HK-2 (cell line): ENCODE measurements around the gene TSGA10IP.
"Not testable (repeated sequence)": the region's sequence is repeated elsewhere in the genome, so short reads cannot be mapped to it uniquely, and the experiment has no call there.

ENCODE experiments used
- DNase-seq: peaks from one replicate; pipeline ENCODE4 v3.0.0-alpha.2; 2018; ENCODE audit not compliant: unreplicated experiment

TSGA10IP gene

DNA sequence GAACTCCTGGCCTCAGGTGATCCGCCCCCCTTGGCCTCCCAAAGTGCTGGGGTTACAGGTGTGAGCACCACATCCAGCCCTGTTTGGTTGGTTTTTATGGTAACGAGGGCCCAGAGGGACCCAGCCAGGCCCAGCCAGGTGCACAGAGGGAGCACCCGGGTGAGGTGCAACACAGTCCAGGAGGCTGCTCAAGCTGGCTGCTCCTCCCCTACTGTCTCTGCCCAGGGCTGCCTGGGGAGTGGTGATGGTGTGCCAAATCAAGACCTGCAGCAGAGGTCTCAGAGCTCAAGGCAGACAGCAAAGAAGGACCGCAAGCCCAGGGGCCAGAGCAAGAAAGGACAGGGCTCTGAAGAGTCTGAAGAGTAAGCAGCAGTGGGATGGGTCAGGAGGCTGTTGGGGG, 1.4 kb downstream of the TSGA10IP start:
- DNase-seq = no peak

DNA sequence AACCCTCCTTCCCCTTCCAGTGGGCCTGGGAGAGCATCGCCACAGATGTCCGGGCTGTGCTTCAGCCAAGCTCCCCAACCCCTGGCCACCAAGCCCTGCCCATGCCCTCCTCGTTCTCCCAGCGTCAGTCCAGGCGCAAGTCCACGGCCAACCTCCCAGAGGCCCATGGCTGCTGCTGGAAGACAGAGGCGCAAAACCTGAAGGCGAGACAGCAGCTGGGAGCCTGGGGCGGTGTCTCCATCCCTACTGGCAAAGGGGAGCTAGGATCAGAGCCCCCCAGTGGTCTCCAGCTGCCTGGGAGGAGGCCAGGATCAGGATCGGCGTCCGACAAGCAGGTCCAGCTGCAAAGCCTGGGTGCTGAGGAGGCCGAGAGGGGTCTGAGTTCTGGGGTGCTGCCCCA, 1.9 kb downstream of the TSGA10IP start:
- no peak for DNase-seq

- no peak for DNase-seq
These were observed 2.4 kb downstream of the TSGA10IP start for GRCh38 chr11:65947603-65948125.

- DNase-seq = not testable (repeated sequence)
These were observed 5.4 kb downstream of the TSGA10IP start for GRCh38 chr11:65950711-65951110.

DNA sequence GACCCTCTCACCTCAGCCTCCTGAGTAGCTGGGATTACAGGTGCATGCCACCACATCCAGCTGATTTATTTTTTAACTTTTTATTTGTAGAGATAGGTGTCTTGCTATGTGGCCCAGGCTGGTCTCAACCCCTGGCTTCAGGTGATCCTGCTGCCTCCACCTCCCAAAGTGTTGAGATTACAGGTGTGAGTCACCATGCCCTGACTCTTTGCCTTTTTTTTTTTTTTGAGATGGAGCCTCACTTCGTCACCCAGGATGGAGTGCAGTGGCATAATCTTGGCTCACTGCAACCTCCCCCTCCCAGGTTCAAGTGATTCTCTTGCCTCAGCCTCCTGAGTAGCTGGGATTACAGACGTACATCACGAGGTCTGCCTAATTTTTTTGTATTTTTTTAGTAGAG, 6.4 kb downstream of the TSGA10IP start:
- not testable (repeated sequence) for DNase-seq

GRCh38 chr11:65952052-65952521, 6.8 kb downstream of the TSGA10IP start:
- DNase-seq = no peak

- no peak for DNase-seq
These were observed 8.2 kb downstream of the TSGA10IP start for GRCh38 chr11:65953471-65953870.

DNA sequence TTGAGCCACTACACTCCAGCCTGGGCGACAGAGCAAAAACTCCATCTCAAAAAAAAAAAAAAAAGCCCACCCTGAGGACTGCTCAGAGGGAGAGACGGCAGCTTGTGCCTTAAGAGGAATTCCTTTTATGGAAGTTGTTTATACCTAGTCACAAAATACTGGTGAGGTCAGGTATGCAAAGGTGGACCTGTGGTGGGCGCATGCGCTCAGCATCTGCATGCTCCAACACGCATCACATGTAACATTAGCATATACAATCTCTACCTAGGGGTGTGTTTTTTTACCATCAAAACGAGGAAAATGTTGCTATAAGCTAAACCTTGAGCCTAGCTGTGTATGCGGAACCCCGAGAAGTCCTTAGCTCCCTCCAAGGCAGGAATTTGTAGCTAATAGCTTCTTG, 9.5 kb downstream of the TSGA10IP start:
- no peak for DNase-seq

DNA sequence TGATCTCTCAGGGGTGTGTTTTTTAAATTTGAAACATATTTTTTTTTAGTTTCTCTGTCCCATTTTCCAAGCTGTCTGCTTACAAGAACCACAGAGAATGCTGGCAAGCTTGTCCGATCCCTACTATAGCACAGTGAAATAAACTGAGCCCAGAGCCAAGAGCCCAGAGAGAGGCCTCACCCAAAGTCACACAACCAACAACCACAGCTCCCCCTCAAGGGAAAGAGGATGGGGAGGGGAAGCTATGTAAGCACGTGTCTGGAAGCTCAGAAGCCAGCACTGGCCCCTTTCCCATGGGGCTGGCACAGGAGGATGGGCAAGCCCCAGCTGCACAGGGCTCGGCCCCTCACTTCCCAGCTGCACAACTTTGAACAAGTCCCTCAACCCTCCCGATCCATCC, 13.0 kb downstream of the TSGA10IP start:
- no peak for DNase-seq

DNA sequence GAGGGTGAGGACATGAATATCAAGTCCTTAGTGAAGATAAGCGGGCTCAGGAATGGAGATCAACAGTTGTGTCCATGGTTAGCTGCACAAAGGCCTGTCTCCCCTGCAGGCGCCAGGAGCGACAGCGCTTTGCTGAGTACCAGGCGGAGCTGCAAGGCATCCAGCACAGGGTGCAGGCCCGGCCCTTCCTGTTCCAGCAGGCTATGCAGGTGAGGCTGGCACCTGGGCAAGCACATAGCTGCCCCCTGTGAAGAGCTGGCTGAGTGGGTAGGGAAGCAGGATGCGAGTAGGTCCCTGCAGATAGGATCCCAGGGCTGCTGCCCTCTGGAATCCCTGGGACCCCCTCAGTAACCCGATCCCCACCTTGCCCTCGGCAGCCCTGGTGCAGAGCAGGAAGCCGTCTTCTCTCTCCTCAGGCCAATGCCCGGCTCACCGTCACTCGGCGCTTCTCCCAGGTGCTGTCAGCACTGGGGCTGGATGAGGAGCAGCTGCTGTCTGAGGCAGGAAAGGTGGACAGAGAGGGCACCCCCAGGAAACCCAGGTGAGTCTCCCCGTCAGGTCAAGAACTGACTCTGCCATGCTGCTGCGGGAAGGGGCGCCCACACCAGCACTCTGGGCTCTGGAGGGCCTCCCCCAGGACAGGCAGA, 13.6 kb downstream of the TSGA10IP start:
- DNase-seq = no peak

DNA sequence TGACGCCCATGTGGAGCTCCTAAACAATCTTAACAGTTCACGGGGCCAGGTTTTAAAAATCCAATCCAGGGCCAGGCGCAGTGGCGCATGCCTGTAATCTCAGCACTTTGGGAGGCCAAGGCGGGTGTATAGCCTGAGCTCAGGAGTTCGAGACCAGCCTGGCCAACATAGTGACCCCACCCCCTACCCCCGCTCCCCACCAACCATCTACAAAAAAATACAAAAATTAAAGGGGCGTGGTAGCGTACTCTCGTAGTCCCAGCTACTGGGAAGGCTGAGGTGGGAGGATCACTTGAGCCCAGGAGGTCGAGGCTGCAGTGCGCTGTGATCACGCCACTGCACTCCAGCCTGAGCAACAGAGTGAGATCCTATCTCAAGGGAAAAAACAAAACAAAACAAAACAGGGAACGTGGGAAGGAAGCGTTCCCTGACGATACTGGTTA, 15.6 kb downstream of the TSGA10IP start:
- DNase-seq = no peak

DNA sequence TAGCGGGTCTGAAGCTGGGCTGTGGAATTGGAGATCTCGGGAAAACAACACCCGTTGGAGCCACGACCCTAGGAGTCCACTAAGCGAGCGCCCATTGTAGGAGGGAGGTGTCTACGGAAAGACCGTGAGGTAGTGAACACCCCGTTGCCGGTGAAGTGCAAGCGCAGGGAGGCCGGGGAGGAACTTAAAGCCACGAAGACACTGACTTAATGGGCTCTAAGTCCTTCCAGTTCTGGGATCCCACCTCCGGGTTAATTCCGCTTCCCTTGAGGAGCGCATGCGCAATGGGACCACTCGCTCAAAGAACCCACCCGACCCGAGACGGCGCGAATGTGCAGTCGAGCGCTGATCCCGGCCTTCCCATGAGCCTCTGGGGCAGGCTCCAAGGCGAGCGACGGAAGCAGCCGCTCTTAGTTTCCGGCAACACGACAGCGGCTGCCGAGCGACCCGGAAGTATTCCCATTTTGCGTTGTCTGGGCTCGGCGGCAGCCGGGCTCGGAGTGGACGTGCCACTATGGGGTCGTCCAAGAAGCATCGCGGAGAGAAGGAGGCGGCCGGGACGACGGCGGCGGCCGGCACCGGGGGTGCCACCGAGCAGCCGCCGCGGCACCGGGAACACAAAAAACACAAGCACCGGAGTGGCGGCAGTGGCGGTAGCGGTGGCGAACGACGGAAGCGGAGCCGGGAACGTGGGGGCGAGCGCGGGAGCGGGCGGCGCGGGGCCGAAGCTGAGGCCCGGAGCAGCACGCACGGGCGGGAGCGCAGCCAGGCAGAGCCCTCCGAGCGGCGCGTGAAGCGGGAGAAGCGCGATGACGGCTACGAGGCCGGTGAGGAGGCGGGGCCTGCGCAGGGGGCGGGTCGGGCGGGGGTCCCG, 16.2 kb downstream of the TSGA10IP start, which contains the start of gene SART1:
Gene SART1 (plus strand): TSS at position 468 of the 874 bp plus-strand sequence. CDS start 47 bp downstream, at position 515.
- peak; percentile 93 for DNase-seq

DNA sequence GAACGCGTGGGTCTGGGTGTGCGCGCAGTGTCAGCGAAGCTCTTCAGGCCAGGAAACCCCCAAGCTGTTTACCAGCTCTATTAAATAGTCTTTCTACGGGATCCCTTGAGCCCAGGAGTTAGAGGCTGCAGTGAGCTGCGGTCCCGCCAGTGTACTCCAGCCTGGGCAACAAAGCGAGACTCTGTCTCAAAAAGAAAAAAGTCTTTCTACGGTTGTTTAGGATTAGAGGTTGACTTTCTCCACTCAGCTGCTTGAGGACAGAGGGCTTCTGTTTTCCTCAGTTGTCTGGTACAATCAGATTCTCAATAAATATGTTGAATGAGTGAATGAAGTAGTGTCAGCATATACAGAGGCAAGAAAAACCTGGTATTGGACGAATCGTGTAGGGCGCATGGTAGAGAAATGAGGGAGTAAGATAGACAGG, 16.9 kb downstream of the TSGA10IP start:
- DNase-seq = no peak

- DNase-seq = no peak
These were observed 19.6 kb downstream of the TSGA10IP start for GRCh38 chr11:65964906-65965305.

DNA sequence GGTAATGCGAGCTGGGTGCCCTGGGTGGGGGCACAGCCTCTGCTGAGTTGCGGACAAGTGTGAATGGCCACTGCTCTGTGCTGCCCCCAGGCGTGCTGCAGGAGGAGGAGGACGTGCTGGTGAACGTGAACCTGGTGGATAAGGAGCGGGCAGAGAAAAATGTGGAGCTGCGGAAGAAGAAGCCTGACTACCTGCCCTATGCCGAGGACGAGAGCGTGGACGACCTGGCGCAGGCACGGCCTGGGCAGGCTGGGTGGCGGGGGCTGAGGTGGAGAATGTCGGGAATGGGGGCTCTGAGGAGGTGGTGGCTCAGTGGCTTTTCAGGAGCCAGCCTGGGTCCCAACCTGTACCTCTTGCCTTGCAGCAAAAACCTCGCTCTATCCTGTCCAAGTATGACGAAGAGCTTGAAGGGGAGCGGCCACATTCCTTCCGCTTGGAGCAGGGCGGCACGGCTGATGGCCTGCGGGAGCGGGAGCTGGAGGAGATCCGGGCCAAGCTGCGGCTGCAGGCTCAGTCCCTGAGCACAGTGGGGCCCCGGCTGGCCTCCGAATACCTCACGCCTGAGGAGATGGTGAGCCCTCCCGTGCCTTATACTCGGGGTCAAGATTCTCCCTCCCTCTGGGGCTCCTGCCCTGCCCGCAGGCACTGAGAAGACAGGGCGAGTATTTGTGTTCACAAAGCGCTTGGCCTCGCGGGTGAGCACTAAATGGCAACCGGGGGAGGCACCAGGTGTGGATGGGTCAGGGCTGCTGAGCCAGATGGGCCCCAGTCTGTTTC, 20.9 kb downstream of the TSGA10IP start:
- no peak for DNase-seq

DNA sequence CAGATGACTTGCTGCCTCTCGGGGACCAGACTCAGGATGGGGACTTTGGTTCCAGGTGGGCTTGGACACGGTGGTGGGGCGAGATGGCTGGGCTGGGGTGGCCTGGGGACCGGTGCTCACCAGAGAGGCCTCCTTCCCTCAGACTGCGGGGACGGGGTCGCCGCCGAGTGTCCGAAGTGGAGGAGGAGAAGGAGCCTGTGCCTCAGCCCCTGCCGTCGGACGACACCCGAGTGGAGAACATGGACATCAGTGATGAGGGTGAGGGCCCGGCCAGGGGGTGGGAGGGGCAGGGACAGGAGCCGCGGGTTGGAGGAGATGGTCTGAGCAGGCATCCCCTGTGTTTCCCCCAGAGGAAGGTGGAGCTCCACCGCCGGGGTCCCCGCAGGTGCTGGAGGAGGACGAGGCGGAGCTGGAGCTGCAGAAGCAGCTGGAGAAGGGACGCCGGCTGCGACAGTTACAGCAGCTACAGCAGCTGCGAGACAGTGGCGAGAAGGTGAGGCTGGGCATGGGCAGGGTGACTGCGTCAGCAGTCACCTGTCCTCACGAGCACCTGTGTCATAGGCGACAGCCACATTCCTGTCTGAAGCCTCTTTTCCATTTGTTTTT, 22.2 kb downstream of the TSGA10IP start:
- no peak for DNase-seq

- no peak for DNase-seq
These were observed 23.6 kb downstream of the TSGA10IP start for GRCh38 chr11:65968600-65969482.

DNA sequence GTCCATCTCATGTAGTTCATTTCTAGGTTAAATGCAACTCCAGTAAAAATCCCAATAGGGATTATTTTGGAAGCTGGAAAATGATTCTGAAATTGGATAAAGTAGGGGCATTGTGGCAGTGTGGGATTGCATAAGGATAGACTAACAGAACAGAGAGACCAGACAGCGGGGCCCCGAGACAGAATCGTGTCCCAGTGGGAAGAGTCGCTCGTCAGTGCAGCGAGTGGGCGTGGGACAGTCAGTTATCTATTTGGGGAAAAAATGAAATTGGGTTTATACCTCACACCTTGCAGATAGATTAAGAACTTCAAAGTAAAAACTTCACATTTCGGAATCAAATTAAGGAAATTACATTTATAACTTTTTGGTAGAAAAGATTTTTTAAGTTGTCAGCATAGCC, 26.8 kb downstream of the TSGA10IP start:
- DNase-seq = no peak

DNA sequence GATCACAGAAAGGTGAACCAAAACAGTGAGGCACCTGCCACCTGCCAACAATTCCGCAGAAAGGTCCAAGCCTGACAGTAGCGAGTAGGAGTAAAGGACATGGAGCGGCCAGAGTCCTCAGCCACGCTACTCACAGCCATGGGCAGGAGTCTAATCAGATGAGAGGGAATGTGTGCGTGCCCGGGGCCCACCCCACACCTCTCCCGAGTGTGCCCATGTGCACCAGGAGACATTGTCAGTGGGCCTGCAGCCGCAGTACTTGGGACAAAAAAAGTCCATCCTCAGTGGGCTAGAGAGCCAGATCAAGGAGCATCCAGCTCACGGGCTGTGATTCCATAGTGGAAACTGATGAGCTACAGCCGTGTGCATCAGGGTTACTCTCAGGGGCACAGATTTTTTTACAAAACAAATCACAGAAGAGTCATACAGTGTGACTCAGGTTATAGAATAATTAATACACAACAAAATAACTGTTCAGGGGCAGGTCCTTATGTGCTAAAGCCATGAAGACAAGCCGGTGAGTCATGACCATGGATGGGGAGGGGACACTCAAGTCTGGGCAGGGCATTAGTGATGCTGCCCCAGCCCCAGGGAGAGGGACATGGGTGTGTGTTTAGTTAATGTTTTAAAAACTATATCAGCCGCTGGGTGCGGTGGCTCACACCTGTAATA, 28.3 kb downstream of the TSGA10IP start:
- DNase-seq = no peak

- DNase-seq = no peak
These were observed 30.5 kb downstream of the TSGA10IP start for GRCh38 chr11:65975771-65976170.
